SIG-M5 (cell line): ENCODE results near the gene PUSL1.

Experiments
- DNase-seq: peaks from one replicate; lab custom pipeline; 2025; lab: John Stamatoyannopoulos, UW

The PUSL1 gene

GRCh38 chr1:1354271-1355247, 46.2 kb downstream of the PUSL1 start:
- no peak for DNase-seq

- no peak for DNase-seq
Measured at GRCh38 chr1:1355416-1355815, 47.0 kb downstream of the PUSL1 start.

GRCh38 chr1:1356166-1356795, 47.9 kb downstream of the PUSL1 start:
- DNase-seq = no peak

- no peak for DNase-seq
Measured at GRCh38 chr1:1356796-1357401, 48.5 kb downstream of the PUSL1 start.

GRCh38 chr1:1357871-1358432, 49.6 kb downstream of the PUSL1 start:
- no peak for DNase-seq

GRCh38 chr1:1358433-1359271, 50.3 kb downstream of the PUSL1 start, which contains the start of gene MXRA8:
TSS of gene MXRA8 (minus strand) at chr1:1358555. CDS start at chr1:1358504, 51 bp downstream.
- no peak for DNase-seq

- no peak for DNase-seq
Measured at GRCh38 chr1:1359308-1359663, 50.9 kb downstream of the PUSL1 start.

- no peak for DNase-seq
Measured at GRCh38 chr1:1359664-1360468, 51.5 kb downstream of the PUSL1 start.

- DNase-seq = no peak
Measured at GRCh38 chr1:1360506-1361169, 52.2 kb downstream of the PUSL1 start.
